HG02759 (cell line): ENCODE data around the gene PUM1.
"Not testable (repeated sequence)": the region's sequence is repeated elsewhere in the genome, so short reads cannot be mapped to it uniquely, and the experiment has no call there.

Experiments used
- ATAC-seq: cut with Tn5 transposase; IDR thresholded peaks from one replicate; pipeline ENCODE4 v1.9.1; 2021; ENCODE audit warnings: mild to moderate bottlenecking, moderate library complexity; ENCODE audit not compliant: unreplicated experiment

Gene PUM1

DNA sequence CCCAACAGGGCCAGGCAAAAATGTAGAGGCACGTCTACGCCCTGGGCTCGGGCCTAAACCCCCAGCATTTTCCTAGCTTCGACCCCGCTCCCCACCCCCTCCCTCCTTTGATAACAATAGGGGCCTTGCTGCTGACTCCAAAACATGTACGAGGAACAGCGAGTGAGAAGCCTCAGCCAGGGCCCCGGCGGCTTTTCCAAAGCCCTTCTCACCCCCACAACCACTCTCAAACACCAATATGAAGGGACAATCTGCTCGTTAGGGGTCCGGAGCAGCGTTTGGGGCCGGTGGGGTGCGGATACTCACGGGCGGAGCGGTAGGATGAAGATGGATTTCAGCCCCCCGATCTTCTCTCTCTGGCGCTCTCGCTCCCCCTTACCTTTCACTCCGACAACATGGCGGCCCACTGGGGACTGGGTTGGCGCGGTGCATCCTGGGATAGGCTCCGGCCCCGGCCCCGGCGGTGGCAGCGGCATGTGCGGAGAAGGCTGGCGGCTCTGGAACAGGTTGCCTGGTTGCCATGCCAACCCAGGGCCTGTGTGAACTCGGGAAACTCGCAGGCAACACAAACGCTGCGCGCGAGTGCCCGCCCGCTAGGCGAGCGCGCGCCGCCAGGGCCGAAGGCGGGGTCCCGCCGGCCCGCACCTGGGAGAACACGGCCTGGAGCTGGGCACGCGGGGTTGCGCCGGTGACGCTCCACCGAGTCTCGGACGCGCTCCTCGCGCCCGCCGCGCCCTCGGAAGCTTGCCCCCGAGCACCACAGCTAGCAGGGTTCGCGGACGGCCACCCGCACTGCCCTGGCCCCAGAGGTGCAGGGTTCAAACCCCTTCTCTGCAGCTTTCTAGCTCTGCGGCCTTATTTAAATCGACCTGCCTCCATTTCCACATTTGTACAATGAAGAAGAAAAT, at the start of gene PUM1:
TSS of gene PUM1 (minus strand) at position 408 of the 908 bp plus-strand sequence. CDS start 6,151 bp downstream, outside the sequence.
- ATAC-seq, result peak; percentile 95

GRCh38 chr1:31112266-31112935, 46.9 kb upstream of the PUM1 start:
- no peak for ATAC-seq

DNA sequence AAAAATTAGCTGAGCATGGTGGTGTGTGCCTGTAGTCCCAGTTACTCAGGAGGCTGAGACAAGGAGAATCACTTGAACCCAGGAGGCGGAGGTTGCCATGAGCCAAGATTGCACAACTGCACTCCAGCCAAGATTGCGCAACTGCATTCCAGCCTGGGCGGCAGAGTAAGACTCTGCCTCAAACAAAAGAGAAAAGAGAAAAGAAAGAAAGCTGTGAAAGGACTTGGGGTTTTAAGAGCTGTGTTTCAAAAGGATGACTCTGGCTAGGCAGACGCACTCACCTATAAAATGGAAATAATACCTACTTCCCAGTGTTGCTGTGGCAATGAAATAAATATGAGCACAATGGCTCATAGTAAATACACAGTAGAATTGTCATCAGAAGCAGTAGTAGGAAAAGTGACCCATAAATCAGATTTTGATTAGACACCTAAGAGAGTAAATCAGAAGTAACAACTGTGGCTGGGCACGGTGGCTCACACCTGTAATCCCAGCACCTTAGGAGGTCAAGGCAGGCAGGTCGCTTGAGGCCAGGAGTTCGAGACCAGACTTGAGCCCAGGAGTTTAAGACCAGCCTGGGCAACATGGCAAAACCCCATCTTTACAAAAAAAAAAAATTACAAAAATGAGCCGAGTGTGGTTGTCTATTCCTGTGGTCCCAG, 45.9 kb upstream of the PUM1 start:
- no peak for ATAC-seq

GRCh38 chr1:31110846-31111245, 45.3 kb upstream of the PUM1 start:
- ATAC-seq, result no peak

- no peak for ATAC-seq
Measured at GRCh38 chr1:31108861-31109260, 43.3 kb upstream of the PUM1 start.

- no peak for ATAC-seq
Measured at GRCh38 chr1:31105646-31106045, 40.1 kb upstream of the PUM1 start.

GRCh38 chr1:31102501-31102950, 37.0 kb upstream of the PUM1 start:
- no peak for ATAC-seq

DNA sequence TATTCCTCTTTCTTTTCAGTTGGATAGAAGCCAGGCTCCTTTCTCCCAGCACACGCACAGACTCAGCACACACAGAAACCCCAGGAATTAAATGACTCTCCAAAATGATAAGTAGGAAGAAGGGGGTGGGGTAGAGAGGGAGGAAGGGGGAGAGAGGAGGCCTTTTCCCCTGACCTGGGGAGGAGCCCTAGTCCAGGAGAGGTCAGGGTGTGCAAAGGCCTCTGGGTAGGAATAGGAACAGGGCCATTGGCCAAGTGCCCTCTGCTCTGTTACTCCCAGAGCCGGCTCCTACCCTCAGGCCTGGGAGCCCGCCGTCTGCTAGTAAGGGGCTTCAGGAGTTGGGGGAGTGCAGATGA, 35.6 kb upstream of the PUM1 start:
- ATAC-seq, result no peak

GRCh38 chr1:31099293-31100032, 33.9 kb upstream of the PUM1 start:
- ATAC-seq, result no peak

DNA sequence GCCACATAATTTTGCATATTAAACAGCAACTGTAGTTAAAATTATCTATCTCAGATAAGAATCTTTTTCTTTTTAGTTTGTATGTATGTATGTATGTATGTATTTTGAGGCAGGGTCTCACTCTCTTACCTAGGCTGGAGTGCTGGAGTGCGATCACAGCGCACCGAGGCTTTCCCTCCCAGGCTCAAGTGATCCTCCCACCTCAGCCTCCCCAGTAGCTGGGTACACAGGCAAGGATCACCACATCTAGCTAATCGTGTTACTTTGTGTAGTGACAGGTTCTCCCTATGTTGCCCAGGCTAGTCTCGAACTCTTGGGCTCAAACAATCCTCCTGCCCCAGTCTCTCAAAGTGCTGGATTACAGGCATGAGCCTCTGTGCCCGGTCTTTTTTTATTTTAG, 30.5 kb upstream of the PUM1 start:
- no peak for ATAC-seq

GRCh38 chr1:31095298-31095981, 29.9 kb upstream of the PUM1 start:
- no peak for ATAC-seq

DNA sequence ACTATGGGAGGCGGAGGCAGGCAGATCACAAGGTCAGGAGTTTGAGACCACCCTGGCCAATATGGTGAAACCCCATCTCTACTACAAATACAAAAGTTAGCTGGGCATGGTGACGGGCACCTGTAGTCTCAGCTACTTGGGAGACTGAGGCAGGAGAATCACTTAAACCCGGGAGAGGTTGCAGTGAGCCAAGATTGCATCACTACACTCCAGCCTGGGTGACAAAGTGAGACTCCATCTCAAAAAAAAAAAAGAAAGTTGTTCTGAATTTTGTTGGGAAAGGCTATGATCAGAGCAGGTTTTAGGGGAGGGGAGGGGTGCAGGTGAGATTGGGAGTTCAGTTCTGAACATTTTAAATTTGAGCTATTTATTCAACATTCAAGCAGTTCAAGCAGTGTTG, 22.6 kb upstream of the PUM1 start:
- ATAC-seq, result not testable (repeated sequence)

DNA sequence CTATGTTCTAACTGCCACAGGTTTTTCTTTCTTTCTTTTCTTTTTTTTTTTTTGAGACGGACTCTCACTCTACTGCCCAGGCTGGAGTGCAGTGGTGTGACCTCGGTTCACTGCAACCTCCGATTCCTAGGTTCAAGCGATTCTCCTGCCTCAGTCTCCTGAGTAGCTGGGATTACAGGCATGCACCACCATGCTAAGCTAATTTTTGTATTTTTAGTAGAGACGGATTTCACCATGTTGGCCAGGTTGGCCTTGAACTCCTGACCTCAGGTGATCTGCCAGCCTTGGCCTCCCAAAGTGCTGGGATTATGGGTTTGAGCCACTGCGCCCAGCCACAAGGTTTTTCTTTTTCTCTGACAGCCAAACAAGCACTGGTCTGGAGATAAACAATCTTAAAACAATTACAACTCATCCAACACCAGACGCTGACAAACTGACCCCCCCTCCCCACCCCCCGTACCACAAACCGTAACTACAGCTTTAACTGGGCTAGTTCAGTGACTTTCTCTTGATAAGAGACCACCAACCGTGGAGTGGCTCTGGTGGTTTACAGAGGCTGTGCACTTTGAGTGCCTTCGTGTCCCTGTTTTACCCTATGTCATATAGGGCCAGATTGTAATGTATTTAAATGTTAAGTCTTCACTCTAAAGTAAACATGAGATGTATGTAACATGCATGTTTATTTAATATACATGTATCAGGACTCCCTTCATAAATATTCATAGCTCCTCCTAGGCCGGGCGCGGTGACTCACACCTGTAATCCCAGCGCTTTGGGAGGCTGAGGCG, 19.5 kb upstream of the PUM1 start:
- no peak for ATAC-seq

DNA sequence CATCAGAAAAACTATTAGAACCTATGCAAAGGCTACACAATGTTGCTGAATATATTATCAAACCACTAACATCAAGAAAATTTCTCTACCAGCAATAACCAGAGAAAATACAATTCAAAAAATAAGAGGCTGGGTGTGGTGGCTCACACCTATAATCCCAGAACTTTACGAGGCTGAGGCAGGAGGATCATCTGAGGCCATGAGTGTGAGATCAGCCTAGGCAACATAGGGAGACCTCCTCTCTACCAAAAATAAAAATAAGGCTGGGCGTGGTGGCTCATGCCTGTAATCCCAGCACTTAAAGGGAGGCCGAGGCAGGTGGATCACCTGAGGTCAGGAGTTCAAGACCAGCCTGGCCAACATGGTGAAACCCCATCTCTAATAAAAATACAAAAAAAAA, 16.9 kb upstream of the PUM1 start:
- no peak for ATAC-seq

DNA sequence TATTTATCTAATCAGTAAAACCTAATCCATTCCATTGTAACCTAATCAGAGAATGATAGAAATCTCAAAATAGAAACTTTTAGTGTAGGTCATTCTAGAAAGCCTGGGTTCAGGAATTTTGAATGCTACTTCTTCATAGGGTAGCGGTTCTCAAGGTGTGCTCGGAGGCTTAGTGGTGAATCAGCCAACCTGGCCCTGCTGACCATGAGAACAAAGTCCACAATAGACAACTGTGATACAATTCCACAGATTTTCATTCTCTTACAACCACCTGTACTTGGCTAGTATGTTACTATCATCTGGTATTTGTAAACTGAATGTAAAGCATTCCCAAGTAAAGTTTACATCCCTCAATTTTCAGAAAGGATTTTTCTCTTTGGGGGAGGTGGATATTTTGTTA, 7.5 kb upstream of the PUM1 start:
- ATAC-seq, result no peak

- no peak for ATAC-seq
Measured at GRCh38 chr1:31072304-31072746, 6.8 kb upstream of the PUM1 start.

DNA sequence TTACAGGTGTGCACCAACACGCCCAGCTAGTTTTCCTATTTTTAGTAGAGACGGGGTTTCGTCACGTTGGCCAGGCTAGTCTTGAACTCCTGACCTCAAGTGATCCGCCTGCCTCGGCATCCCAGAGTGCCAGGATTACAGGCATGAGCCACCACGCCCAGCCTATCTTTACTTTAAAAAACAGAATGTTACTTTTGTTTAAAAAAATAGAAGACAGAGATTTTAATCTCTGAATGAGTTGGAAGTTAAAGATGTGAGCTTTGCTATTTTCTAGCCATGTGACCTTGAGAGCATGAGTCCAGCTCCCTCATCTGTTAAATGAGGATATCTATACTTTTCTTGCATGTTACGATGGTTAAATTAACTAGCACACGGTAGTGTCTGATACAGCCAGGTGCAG, 3.9 kb upstream of the PUM1 start:
- no peak for ATAC-seq

DNA sequence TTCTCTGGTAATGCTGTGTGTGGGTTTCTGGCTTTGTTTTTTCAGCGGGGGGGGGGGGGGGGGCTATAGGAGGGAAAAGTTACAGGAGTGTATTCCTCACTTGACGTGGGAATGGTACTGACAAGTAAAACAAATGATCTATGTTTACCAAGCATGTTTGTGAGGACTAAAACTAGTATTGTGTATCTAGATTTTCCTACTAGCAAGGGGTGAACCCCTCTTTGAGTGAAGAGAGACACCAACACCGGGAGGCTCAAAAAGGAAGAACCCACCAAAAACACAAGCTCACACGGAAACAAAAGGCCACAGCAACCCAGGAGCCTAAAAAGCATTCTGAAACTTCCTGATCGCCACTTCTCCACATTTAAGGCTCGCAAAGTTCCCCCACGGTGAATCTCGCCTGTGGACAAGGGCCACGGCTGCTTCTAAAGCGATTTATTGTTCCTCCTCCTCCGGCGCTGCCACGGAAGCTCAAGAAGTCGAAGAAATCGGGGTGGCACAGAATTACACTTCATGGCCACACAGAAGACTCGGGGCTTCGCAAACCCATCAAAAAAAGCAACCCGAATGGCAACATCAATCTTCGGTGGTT, 703 bp downstream of the PUM1 start:
- ATAC-seq, result no peak

GRCh38 chr1:31064111-31064717, 1.3 kb downstream of the PUM1 start:
- ATAC-seq, result no peak
